Stomach (tissue), 4 donors: ENCODE measurements around the gene PARD3.

Experiments used
- POLR2A ChIP-seq, 4 donors: fragments of 450-650 bp; IDR thresholded peaks; one replicate each; pipeline ENCODE4 v1.6.1; 2016; ENCODE audit warnings: antibody characterized with exemption in 4 of 4, control low read depth in 2 of 4, mild to moderate bottlenecking in 1 of 4, moderate library complexity in 1 of 4
- POLR2AphosphoS5 ChIP-seq, 3 donors: sonication (generic); formaldehyde crosslinking; IDR thresholded peaks; one replicate each; pipeline ENCODE4 v1.6.1; 2016; ENCODE audit warnings: antibody characterized with exemption in 3 of 3
- TF ChIP-seq, protein P1 (sequence below), 7 experiments: fragments of 450-650 bp in 4 of 7; fragments of 200-600 bp in 3 of 7; sonication (generic) in 3 of 7; IDR thresholded peaks; one replicate each; pipeline ENCODE4 v1.5.1; 2016 to 2019; ENCODE audit warnings: antibody characterized with exemption in 7 of 7, control low read depth in 2 of 7, mild to moderate bottlenecking in 1 of 7

DNA sequence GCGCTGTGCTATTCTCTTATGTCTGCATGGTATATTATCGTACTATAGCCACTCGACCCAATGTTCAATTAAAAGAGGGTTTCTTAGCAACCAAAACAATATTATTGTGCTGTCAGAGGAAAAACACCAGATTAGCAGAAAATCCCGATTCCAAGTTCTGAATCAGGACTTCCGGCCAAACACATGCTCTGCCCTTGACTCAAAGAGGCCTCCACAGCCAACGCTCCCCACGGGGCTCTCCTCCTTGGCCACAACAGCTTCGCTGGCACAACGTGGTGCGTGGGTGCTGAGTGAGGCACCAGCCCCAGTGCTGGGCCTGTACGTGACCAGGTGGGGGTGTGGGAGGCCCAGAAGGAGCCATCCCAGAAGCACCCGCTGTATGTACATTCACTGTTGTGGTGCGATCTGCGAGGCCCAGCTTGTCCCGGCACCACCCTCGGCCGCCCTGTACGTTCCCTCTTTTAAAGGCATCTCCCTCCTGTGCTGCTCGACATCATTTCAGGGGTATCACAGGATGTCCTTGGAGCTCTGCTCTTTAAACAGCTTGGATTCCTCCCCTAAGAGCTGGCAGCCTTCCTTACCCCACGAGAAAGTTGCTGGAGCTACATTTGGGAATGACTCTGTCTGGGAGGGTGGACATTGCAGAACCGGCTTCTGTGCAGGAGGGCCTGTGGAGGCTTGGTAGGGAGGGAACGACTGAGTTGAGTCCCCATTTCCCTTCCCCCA is 736.2 kb downstream of the PARD3 start:
- TF ChIP-seq POLR2A (IDR thresholded peaks at IDR 0.05) (no peak), POLR2AphosphoS5 (IDR thresholded peaks at IDR 0.05) (no peak)
- TF ChIP-seq, protein P1, sequence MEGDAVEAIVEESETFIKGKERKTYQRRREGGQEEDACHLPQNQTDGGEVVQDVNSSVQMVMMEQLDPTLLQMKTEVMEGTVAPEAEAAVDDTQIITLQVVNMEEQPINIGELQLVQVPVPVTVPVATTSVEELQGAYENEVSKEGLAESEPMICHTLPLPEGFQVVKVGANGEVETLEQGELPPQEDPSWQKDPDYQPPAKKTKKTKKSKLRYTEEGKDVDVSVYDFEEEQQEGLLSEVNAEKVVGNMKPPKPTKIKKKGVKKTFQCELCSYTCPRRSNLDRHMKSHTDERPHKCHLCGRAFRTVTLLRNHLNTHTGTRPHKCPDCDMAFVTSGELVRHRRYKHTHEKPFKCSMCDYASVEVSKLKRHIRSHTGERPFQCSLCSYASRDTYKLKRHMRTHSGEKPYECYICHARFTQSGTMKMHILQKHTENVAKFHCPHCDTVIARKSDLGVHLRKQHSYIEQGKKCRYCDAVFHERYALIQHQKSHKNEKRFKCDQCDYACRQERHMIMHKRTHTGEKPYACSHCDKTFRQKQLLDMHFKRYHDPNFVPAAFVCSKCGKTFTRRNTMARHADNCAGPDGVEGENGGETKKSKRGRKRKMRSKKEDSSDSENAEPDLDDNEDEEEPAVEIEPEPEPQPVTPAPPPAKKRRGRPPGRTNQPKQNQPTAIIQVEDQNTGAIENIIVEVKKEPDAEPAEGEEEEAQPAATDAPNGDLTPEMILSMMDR (IDR thresholded peaks at IDR 0.05), result no peak
